GM13976 (cell line): Measurements from ENCODE around the gene SH3BP4.

ENCODE experiments used
- DNase-seq: peaks from one replicate; pipeline ENCODE4 v3.0.0; 2012; ENCODE audit warnings: low spot score
- CTCF ChIP-seq: IDR thresholded peaks from 2 replicates; pipeline ENCODE4 v1.5.1; 2012; ENCODE audit warnings: borderline replicate concordance, mild to moderate bottlenecking; ENCODE audit not compliant: insufficient read depth; ENCODE audit errors: extremely low read depth, missing control alignments, control extremely low read depth
- in situ Hi-C: fragments of 300-500 bp; cut with MboI; formaldehyde crosslinking; loops from one replicate; pipeline ENCODE4 v1.12.0; 2022; ENCODE audit warnings: low sequenced_read_pairs, mixed read lengths, inconsistent platforms; ENCODE audit not compliant: unreplicated experiment

SH3BP4 gene

GRCh38 chr2:235082578-235083338 is 130.9 kb downstream of the SH3BP4 start:
- TF ChIP-seq CTCF, result no peak
- in situ Hi-C loops, result no loop called here
- no peak for DNase-seq

DNA sequence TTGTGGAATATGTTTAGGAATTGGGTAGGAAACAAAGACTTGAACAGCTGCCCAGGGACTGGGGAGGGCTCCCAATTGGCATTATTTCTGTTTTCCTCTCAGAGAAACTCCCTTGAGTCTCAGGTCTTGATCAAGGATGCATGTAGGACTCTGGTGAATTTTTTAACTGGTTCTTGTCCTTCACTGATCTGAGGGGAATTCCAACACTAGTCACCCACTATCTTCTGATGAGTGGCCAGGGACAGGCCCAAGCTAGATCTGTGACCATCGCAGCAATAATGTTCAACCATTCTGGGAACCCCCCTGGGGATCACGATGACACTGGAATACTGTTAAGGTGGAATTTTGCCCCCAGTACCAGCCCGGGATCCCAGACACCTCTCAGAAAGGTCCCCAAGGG is 132.0 kb downstream of the SH3BP4 start:
- no peak for DNase-seq
- TF ChIP-seq CTCF, result no peak
- in situ Hi-C loops, result no loop called here

DNA sequence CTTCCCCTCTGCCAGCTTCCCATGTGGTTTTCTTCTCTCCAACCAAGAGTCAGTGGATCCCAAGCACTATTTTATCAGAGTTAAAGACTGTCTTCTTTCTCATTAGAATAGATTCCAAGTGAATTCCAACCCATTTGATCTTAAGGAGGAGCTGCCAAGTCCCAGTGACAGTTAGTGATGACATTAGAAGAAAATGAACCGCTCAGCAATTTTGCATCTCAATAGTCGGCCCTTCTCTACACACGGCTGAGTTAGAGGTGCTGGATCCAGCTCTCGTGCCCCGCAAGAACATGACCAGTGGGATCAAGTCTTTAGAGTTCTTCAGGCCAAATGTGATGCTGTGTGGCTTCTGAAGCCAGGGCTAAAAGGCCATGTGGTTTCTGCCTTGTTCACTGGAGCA is 132.6 kb downstream of the SH3BP4 start:
- in situ Hi-C loops, result no loop called here
- no peak for TF ChIP-seq CTCF
- DNase-seq, result no peak

- no peak for DNase-seq
- in situ Hi-C loops, result no loop called here
- no peak for TF ChIP-seq CTCF
Observed at GRCh38 chr2:235085476-235085875, 133.7 kb downstream of the SH3BP4 start.

- no peak for DNase-seq
- no peak for TF ChIP-seq CTCF
- in situ Hi-C loops, result no loop called here
Observed at GRCh38 chr2:235086481-235087184, 134.8 kb downstream of the SH3BP4 start.

DNA sequence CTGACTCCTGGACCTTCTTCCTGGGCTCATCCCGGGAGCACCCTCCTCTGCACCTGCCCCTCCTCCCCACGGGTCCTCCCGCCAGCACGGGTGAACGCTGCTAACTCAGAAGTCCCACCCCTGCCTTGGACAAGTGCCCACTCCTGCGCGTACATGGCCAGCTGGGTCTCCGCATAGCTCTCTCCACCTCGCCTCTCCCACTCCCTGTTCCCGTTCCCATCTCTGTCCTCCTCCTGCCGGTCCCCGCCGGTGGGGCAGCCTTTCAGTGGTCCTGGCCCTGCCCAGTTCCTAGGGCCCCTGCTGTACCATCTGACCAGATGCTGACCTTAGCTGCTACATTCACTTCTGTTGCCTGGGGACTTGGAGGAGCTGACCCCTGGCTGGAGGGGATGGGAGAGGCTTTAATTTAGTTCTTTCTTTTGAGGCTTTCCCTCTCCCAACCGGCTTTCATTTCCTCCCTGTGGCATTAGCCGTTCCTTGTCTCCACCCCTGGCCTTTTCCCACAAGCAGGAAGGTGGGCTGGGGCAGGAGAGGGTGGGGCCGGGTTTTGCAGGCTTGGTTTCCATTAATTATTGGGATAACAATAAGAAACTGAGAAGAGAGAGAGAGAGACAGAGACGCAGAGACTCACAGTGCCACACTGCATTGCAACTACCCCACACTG is 136.1 kb downstream of the SH3BP4 start:
- TF ChIP-seq CTCF, result no peak
- in situ Hi-C loops, result no loop called here
- no peak for DNase-seq
